Stimulated activated CD4-positive, alpha-beta T cell treated with anti-CD3 and anti-CD28 coated beads, Interleukin-1b, Interleukin-23, amount 100 ng/mL, for 4 hours (primary cell): ENCODE measurements around the gene IL4I1.

Experiments used
- DNase-seq, 2 donors: peaks; one replicate each; pipeline ENCODE4 v3.0.0-alpha.2; 2020; ENCODE audit warnings: low read depth in 2 of 2

The IL4I1 gene

DNA sequence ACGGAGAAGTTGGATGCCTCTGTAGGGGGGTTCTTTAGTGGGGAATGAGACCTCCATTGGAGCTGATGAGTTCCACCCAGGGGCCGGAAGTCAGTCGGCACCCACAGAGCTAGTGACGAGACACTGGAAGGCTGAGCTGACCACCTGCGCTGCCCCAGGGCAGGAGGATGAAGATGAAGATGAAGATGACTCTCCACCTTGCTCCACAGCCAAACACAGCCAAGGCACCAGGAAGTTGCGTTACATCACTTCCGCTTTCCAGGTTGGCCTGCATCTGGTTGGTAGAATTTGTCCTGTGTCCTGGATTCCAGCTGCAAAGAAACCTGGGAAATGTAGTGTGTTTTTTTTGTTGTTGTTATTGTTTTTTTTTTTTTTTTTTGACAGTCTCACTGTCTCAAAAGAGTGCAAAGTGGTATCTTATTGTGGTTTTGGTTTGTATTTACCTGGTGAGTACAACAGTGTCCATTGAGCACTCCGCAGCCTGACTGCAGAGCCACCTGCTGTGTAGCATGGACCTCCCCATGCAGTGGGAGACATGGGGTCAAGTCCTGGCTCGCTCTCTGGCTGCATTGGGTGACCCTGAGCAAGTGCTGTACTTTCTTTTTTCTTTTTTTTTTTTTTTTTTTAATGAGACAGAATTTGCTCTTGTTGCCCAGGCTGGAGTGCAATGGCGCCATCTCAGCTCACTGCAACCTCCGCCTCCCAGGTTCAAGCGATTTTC is 17.3 kb downstream of the IL4I1 start:
- DNase-seq: no peak

DNA sequence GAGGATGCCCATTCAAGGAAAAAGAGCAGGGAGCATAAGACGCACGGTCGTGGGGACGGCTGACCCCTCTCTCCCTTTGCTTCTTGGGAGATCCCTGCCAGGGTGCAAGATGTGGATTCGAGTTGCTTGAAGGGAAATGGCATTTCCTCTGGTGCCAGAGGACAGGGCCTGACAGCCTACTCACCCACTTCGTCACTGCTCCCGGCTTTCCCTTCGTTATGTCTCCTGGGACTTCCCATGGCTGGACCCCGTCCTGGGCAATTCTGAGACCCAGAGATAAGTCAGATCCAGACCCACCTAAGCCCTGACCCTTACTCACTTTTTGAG is 18.0 kb downstream of the IL4I1 start:
- DNase-seq: no peak

- DNase-seq: peak; percentile 94 to 99
These were observed 18.6 kb downstream of the IL4I1 start for GRCh38 chr19:49877879-49878743.

DNA sequence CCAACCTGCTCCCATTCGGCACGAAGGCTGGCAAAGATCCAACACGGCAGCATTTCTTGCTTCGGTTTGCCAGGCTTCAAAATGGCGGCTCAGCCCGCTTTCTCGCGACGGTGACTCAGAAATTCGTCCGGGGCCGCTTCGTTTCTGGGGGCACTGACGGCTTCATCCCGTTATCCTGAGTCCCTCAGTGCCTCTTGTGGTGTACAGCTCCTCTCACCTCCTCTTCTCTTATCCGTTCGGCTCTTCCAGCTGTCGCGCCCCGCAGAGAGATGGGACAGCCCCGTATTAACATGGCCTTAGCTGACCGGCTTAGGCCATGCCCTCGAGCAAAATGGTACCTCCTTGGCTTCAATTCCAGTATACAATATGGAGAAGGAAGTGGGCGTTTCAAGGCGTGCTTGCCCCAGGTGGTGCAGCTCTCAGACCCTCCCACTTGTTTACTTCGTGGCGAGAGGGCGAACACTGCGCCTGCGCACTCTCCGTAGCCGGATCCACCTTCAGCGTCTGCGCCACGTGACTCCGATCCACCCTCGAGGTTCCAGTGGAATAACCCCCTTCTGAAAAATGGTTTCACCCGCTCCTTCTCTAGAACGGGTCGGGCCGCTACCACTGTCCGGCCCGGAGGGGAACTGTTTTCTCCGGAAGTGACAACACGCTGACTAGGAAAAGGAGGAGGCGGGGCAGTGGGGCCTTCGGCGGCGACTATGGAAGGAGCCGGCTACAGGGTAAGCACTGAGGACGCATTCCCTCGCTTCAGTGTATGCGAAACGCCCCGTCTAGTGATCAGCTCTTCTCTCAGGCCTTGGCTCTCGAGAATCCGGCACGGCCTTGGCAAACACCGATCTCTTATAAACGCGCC is 19.4 kb downstream of the IL4I1 start, which contains the start of the genes AKT1S1 and TBC1D17:
AKT1S1 (minus strand) TSS at position 336 of the 859 bp plus-strand sequence. CDS start 4,060 bp downstream, outside the sequence.
TBC1D17 (plus strand) TSS at position 683 of the 859 bp plus-strand sequence; CDS start at position 705, 22 bp downstream.
- DNase-seq: peak; percentile 92 to 97

DNA sequence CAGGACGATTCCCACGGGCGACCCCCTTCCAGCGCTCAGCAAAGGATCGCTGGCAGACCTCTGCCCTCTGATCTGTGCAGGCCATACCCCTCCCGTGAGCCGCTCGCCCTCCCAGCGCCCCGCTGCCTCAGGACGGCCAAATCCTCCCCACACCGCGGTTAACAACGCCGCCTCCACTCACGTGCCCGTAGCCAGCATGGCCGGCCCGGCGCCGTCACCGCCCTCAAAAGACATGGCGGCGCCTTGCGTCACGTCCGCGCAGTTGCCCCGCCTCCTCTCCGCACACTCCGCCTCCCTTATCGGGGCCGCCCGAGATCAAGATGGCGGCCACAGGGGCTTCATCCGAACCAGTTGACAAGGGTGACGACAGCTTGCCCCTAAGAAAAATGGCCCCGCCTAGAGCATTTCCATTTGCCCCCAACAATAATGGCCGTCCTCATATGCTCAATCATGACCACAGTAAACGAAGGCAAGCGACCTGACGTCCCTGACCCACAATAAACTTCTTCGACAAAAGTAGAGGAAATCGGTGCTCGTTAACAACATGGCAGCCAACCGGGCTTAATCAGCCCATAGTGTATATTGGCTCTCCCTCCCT is 20.2 kb downstream of the IL4I1 start:
- peak; percentile 95 for DNase-seq

GRCh38 chr19:49875857-49876421 is 20.7 kb downstream of the IL4I1 start:
- peak; percentile 37 to 56 for DNase-seq

DNA sequence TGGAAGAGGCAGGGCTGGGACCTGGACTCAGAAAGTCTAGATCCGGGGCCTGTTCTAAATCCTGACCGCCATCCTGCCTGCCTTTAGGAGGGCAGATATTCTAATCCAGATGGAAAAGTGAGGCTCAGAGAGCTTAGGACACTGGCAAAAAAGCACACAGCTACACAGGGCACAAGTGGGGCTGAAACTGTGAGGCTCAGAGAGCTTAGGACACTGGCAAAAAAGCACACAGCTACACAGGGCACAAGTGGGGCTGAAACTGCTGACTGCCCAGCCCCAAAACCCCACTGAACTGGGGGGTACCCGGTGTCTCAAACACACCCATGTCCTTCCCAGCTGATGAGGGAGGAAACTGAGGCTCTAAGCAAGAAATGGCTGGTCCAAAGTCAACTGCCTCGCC is 21.5 kb downstream of the IL4I1 start:
- DNase-seq: no peak

DNA sequence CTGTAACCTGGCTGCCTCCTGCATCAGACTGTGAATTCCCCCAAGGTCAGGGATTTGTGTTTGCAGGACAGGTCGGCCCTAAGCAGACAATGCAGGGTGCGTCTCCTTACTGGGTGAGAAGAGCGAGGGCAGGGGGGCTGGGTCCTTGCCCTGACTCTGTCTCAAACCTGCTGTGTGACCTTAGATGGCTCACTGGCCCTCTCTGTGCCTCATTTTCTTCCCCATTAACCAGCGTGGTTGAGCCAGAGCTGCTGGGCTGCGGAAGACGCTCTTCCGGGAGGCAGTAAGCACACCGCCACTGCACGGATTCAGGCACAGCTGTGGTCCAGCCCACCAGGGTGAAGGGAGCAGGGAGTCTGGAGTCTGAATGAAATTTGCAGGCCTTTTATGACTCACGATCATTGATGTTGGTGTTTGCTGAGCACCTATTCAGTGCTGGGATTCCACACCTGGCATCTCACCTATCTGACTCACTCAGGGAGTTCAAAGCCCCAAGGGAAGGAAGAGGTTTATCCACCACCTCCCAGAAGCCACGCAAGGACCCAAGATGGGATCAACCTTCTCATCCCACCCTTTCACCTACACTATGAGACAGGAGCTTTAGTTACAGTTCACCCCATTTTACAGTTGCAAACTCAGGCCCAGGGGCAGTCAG is 22.1 kb downstream of the IL4I1 start:
- no peak for DNase-seq

DNA sequence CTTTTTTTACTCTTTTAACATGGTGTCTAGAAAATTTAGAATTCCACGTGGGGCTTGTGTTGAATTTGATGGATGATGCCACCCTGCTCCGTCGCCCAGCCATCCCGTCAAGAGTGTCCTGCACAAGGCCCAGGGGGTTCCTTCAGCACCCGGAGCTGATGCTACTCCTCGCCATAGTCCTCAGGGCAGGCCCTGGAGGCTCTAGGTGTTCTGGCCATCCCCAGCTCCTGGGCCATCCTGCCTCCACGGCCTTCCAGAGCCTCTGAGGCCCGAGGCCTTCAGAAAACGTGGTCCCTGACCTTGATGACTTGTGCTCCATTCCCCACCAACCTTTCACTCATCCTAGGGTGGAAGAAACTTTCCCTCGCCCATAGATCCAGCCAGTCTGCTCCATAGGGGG is 22.9 kb downstream of the IL4I1 start:
- DNase-seq: no peak

GRCh38 chr19:49873129-49873521 is 23.6 kb downstream of the IL4I1 start:
- no peak for DNase-seq

- DNase-seq: no peak
These were observed 24.2 kb downstream of the IL4I1 start for GRCh38 chr19:49872245-49873128.

GRCh38 chr19:49871349-49871985 is 25.2 kb downstream of the IL4I1 start:
- no peak for DNase-seq

GRCh38 chr19:49870309-49870901 is 26.3 kb downstream of the IL4I1 start:
- DNase-seq: no peak

GRCh38 chr19:49869484-49870308 is 27.0 kb downstream of the IL4I1 start:
- DNase-seq: peak; percentile 75 to 78

DNA sequence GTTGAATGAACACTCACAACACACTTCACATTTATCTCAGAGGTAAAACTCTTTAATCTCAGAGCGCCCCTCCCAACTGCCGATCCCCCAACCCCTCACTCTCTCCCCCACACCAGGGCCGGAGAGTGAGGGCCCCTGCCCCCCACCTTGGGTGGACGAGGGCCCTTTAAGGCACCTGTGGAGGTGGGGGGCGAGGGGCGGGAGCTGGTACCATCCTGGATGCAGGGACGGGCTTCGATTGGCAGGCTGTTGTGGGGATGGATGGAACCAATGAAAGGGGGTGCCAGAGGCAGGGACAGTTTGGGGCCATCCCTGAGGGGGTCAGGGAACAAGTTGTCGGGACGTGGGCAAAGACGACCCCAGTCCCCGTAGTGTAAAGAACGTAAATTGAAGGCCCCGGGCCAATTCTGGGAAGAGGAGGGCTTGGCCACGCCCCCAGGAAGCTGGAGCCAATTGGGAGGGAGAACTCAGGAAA is 27.6 kb downstream of the IL4I1 start:
- DNase-seq: no peak

DNA sequence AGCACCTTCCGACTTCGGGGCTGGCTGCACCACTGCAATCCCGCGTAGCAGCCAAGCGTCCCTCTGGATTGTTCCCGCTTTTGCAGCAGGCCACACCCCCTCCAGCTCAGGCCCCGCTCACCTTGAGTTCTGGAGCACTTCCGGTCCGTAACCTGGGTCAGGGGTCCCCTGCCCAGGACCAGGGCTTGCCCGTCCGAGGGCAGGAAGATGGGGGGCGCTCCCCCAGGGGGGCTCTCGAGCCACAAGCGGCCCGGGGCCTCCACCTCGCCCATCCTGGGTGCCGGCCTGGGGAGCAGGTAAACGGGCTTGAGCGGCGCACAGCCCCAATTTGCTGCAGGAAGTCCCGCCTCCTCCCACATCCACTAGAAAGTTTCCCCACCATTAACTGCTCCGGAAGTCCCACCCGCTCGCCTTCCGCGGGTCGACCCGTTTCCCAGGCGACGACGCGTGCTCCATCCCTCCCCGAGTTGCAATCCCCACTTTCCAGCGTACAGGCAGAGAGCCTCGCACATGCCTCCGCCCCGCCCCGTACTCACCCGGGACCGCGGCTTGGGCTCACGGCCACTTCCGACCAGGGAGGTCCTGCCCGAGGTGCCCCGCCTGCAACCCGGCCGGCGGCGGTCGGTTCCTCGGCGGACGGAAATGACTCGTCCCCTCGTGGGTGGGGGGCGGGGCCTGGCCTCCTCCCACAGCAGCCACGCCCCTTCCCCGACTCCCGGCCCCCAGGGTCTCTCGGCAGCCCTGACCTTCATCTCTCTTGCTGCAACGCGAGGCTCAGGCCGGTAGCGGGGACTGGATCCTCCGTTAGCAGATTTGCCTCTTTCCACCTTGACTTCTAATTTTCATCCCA is 29.5 kb downstream of the IL4I1 start, which contains the start of gene PNKP:
PNKP (minus strand) TSS at position 644 of the 850 bp plus-strand sequence; CDS start at position 272, 372 bp downstream.
- peak; percentile 82 to 95 for DNase-seq

DNA sequence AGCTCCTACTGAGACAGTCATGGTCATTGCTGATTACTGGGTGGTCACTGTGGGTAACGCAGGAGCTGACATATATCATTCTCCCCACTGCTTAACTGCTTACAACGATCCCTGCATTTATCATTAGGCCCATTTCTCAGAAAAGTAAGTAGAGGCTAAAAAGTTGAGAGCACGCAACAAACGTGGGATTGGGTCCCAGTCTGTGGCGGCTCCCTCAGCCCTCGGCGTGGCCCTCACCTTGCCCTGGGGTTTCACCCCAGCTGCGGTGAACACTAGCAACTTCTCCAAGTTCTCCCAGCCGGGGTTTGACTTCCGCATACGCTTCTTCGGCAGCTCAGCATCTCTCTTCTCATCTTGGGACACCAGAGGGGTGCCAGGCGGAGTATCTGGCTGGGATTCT is 31.8 kb downstream of the IL4I1 start:
- DNase-seq: no peak
